ENCODE results near the gene PLCE1.
A peak's percentile ranks its signal among the peaks of the same experiment; 100 is the strongest.
"Not testable (repeated sequence)": the region's sequence is repeated elsewhere in the genome, so short reads cannot be mapped to it uniquely, and the experiment has no call there.

The PLCE1 gene

GRCh38 chr10:93993782-93994437, at the start of gene PLCE1:
Gene PLCE1 (plus strand): TSS chr10:93993931. CDS start chr10:94031047, 37,116 bp downstream.
- DNase-seq (ENCODE audit: low spot score): peak; percentile 32

GRCh38 chr10:93945819-93946218, 47.9 kb upstream of the PLCE1 start:
- DNase-seq (ENCODE audit: low spot score): no peak

- no peak for DNase-seq (ENCODE audit: low spot score)
Observed at GRCh38 chr10:93947055-93947454, 46.7 kb upstream of the PLCE1 start.

GRCh38 chr10:93947524-93947923, 46.2 kb upstream of the PLCE1 start:
- no peak for DNase-seq (ENCODE audit: low spot score)

GRCh38 chr10:93951905-93952304, 41.8 kb upstream of the PLCE1 start:
- DNase-seq (ENCODE audit: low spot score): no peak

GRCh38 chr10:93954299-93954698, 39.4 kb upstream of the PLCE1 start:
- DNase-seq (ENCODE audit: low spot score): no peak

- no peak for DNase-seq (ENCODE audit: low spot score)
Observed at GRCh38 chr10:93954726-93955363, 38.9 kb upstream of the PLCE1 start.

- no peak for DNase-seq (ENCODE audit: low spot score)
Observed at GRCh38 chr10:93958834-93959233, 34.9 kb upstream of the PLCE1 start.

GRCh38 chr10:93960988-93961387, 32.7 kb upstream of the PLCE1 start:
- DNase-seq (ENCODE audit: low spot score): not testable (repeated sequence)

GRCh38 chr10:93962973-93963372, 30.8 kb upstream of the PLCE1 start:
- DNase-seq (ENCODE audit: low spot score): no peak

- DNase-seq (ENCODE audit: low spot score): no peak
Observed at GRCh38 chr10:93963434-93963833, 30.3 kb upstream of the PLCE1 start.

- DNase-seq (ENCODE audit: low spot score): no peak
Observed at GRCh38 chr10:93965911-93966310, 27.8 kb upstream of the PLCE1 start.

GRCh38 chr10:93967756-93968155, 26.0 kb upstream of the PLCE1 start:
- no peak for DNase-seq (ENCODE audit: low spot score)

GRCh38 chr10:93968540-93968945, 25.2 kb upstream of the PLCE1 start:
- DNase-seq (ENCODE audit: low spot score): no peak

- not testable (repeated sequence) for DNase-seq (ENCODE audit: low spot score)
Observed at GRCh38 chr10:93970433-93971010, 23.2 kb upstream of the PLCE1 start.

- DNase-seq (ENCODE audit: low spot score): no peak
Observed at GRCh38 chr10:93973748-93974445, 19.8 kb upstream of the PLCE1 start.

- no peak for DNase-seq (ENCODE audit: low spot score)
Observed at GRCh38 chr10:93977442-93977841, 16.3 kb upstream of the PLCE1 start.

- no peak for DNase-seq (ENCODE audit: low spot score)
Observed at GRCh38 chr10:93980486-93980885, 13.2 kb upstream of the PLCE1 start.

GRCh38 chr10:93991114-93991513, 2.6 kb upstream of the PLCE1 start:
- DNase-seq (ENCODE audit: low spot score): no peak

GRCh38 chr10:93991596-93992284, 2.0 kb upstream of the PLCE1 start:
- DNase-seq (ENCODE audit: low spot score): peak; percentile 3

GRCh38 chr10:93992400-93993030, 1.2 kb upstream of the PLCE1 start:
- DNase-seq (ENCODE audit: low spot score): no peak

GRCh38 chr10:93993414-93993781, 333 bp upstream of the PLCE1 start:
- no peak for DNase-seq (ENCODE audit: low spot score)
